ENCODE data around the gene VAV2. TPM values are rescaled to one million over a fixed set of nuclear protein-coding genes. Genes with fewer than 3 reads are reported as not detected.

Gene VAV2
- total and polyA plus RNA-seq, 2 of the 4 experiments (the other 2 are of a cell fraction) = 10.8 to 13.4 TPM

- Histone ChIP-seq H3K36me3 (ENCODE audit: control insufficient read depth, insufficient read depth, low read length) (peaks cover 1% of the 10 kb centered on the region; the same call in 1 of the 2 replicates), H3K9me3 (ENCODE audit: control insufficient read depth, insufficient read depth, low read length) (no peaks in the 10 kb centered on the region), H2BK120ac (ENCODE audit: low read depth, low read length) (no peak overlapping the region), H2BK15ac (ENCODE audit: low read depth, low read length) (no peak overlapping the region), H2AK9ac (replicated peaks; ENCODE audit: low read depth, low read length, poor library complexity) (no peak overlapping the region), H3K56ac (ENCODE audit: extremely low read depth, insufficient read depth, low read length) (no peak overlapping the region), H3K4ac (ENCODE audit: low read depth, low read length) (no peak overlapping the region), H3K9ac (ENCODE audit: low read depth, low read length) (no peak overlapping the region), H4K20me1 (ENCODE audit: insufficient read depth, low read length) (peaks cover 57% of the 10 kb centered on the region), H2AK5ac (ENCODE audit: low read depth, low read length) (no peak overlapping the region), H3K79me1 (ENCODE audit: low read depth in 1 of 2, low read length in 2 of 2) (peaks cover 27 to 78% of the 10 kb centered on the region in 2 experiments), H4K5ac (ENCODE audit: low read depth, low read length) (no peak overlapping the region), H3K18ac (ENCODE audit: low read depth, low read length) (no peak overlapping the region), H3K27me3 (ENCODE audit: control insufficient read depth, insufficient read depth, low read length) (no peaks in the 10 kb centered on the region), H3K4me3 (ENCODE audit: insufficient read depth, low read depth, low read length) (no peak overlapping the region), H4K91ac (ENCODE audit: insufficient read depth, low read depth, low read length) (no peak overlapping the region), H4K8ac (ENCODE audit: low read depth in 2 of 2, low read length in 2 of 2) (no peak overlapping the region), H2BK5ac (ENCODE audit: low read depth, low read length, poor library complexity, severe bottlenecking) (no peak overlapping the region), H3K27ac (ENCODE audit: insufficient read depth, low read length) (no peak overlapping the region), H2BK20ac (ENCODE audit: low read depth, low read length) (no peak overlapping the region), H3K14ac (replicated peaks; ENCODE audit: low read depth, low read length) (no peak overlapping the region), H3K4me2 (ENCODE audit: low read depth, low read length) (no peak overlapping the region), H3K4me1 (ENCODE audit: control insufficient read depth, insufficient read depth, low read length) (peaks cover 5% of the 10 kb centered on the region), H3K9me1 (ENCODE audit: insufficient read depth, low read length) (no peaks in the 10 kb centered on the region), H3K23ac (ENCODE audit: low read depth, low read length) (no peak overlapping the region), H2AFZ (replicated peaks; ENCODE audit: low read length, poor library complexity) (no peak overlapping the region)
- no TSS peak for BruUV-seq (replicated peaks)
- dilution Hi-C loops (cut with HindIII; ENCODE audit: low sequenced_read_pairs, unreplicated experiment) = no loop called here
- in situ Hi-C loops (cut with MboI; ENCODE audit: low sequenced_read_pairs) = no loop called here
- ChIA-PET POLR2A (ENCODE audit: unreplicated experiment) (no interaction called here), CTCF (interaction anchor here (0.6 kb wide), 1 partner anchor 14 kb away, joined by 3 read pairs; no protein-coding TSS in a partner anchor)
- TF ChIP-seq BHLHE40 (IDR thresholded peaks at IDR 0.05; ENCODE audit: low read depth, low read length) (no peak), MAZ (IDR thresholded peaks at IDR 0.05; ENCODE audit: borderline replicate concordance, low read depth, low read length) (no peak), ELK1 (IDR thresholded peaks at IDR 0.05; ENCODE audit: borderline replicate concordance, low read depth, low read length) (no peak), USF2 (IDR thresholded peaks at IDR 0.05; ENCODE audit: low read depth, low read length) (no peak), SMC3 (IDR thresholded peaks at IDR 0.05; ENCODE audit: low read depth, low read length) (no peak), MAFK (IDR thresholded peaks at IDR 0.05; ENCODE audit: low read depth, low read length) (no peak), NFE2L2 (IDR thresholded peaks at IDR 0.05; ENCODE audit: low read depth, low read length) (no peak), CHD1 (IDR thresholded peaks at IDR 0.05; ENCODE audit: low read depth, low read length) (no peak), CTCF (conservative IDR thresholded peaks at IDR 0.05; ENCODE audit: low read depth, low read length) (no peak)
- ATAC-seq (ENCODE audit: low read depth) (no peak), DNase-seq (no peak)
- 91% methylated on average over 1 of the region's 5 CpGs; no CpG with 5 or more reads in 1 of the 2 experiments for WGBS, 2 experiments (ENCODE audit: extremely low coverage in 2 of 2, insufficient read length in 1 of 2)
- intact Hi-C loops (cut with micrococcal nuclease) = no loop called here
Measured at GRCh38 chr9:133924453-133924852, 67.7 kb downstream of the VAV2 start.
